HG03060 (cell line): Measurements from ENCODE around the gene RWDD3.
A peak's percentile ranks its signal among the peaks of the same experiment; 100 is the strongest.

Source experiments
- ATAC-seq: cut with Tn5 transposase; IDR thresholded peaks from one replicate; pipeline ENCODE4 v1.9.1; 2021; ENCODE audit warnings: low read depth, moderate number of reproducible peaks; ENCODE audit not compliant: unreplicated experiment

Gene RWDD3

GRCh38 chr1:95233737-95234500 lies at the start of gene RWDD3:
RWDD3 (plus strand) TSS chr1:95234210; CDS start chr1:95234231, 21 bp downstream.
- peak; percentile 92 for ATAC-seq

DNA sequence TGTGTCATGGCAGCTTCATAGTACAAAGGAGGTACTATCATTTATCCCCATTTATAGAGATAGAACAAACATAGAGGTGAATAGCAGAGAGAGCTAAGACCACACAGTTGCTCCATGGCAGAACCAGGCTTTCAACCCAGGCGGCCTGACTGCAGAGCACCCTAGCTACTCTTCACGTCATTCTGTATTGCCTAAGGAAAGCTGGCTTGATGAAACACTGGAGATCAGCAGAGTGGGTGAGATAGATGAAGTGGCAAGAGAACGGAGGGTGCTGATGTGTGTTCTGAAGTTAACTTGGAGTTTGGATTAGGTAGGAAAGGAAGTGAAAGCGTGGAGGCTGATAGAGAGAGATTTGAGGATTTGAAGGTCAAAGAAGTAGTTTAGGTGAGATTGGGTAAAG lies 47.9 kb upstream of the RWDD3 start:
- ATAC-seq, result no peak

DNA sequence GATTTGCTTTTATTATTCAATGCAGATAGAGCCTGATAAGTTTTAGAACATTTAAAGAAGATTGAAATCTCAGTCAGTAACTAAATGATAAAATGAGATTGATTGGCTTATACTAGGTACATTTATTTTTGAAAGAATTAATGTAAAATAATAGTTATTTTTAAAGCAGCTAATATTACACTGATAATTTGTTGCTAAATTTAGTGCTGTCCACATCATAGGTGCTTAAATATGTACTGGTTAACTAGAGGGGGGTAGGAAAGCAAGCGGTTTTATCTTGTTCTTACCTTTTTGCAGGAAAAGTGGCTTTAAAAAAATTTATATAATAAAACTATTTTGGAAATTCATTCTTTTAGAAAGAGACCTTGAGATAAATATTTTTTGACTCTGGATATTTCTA lies 40.4 kb upstream of the RWDD3 start:
- ATAC-seq, result no peak

GRCh38 chr1:95195046-95195445 lies 39.0 kb upstream of the RWDD3 start:
- ATAC-seq, result no peak

DNA sequence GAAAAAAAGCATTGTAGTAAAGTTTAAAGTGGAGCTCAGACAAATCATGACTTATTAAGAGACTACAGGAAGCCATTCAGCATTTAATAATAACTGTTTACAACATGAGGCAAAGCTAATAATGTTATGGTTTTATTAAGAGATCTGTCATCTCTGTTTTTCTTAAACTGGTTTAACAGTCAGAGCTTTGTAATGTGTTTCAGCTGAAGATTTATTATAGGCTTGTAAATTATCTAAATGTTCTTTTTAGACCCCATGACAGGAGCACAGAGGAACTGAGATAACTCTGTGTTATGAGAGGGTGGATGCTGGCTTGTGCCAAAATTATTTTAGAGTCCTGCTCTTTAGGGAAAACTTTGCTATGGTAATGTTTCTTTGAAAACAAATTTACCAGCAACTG lies 38.0 kb upstream of the RWDD3 start:
- ATAC-seq, result no peak

- ATAC-seq, result no peak
These were observed 36.3 kb upstream of the RWDD3 start for GRCh38 chr1:95197616-95198252.

DNA sequence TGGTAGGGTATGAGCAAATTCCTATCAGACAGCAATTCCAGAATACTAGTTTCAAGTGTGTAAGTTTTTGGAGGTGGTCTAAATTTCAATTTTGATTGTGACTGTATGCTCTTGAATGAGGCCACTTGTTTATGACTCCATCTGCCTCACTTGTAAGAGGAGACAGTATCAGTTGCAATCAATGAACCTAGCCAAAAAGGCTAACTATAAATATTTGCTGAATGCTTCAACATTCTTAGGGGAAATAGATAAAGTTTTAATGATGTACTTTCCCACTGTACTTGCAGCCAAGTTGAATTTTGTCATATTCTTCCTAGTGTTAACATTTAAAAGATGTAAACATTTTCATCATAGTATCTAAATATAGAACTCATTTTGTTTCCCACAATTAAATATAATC lies 32.1 kb upstream of the RWDD3 start:
- no peak for ATAC-seq

- ATAC-seq, result no peak
These were observed 30.0 kb upstream of the RWDD3 start for GRCh38 chr1:95203908-95204437.

DNA sequence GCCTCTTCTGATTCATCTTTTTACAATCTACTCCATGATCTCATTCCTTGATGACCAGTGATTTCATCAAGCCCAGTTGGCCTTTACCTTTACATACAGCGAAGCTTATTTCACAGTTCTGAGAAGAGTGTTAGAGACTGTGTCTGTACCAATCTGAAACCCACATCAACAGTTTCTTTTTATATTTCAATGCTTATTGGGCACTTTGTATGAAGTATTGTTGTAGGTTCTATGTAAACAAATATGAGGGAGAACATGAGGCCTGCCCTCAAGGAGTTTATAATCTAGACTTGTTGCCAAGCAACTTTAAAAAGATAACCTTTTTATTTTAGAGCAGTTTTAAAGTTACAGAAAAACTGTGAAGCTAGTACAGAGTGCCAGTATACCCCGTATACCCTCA lies 27.5 kb upstream of the RWDD3 start:
- no peak for ATAC-seq

DNA sequence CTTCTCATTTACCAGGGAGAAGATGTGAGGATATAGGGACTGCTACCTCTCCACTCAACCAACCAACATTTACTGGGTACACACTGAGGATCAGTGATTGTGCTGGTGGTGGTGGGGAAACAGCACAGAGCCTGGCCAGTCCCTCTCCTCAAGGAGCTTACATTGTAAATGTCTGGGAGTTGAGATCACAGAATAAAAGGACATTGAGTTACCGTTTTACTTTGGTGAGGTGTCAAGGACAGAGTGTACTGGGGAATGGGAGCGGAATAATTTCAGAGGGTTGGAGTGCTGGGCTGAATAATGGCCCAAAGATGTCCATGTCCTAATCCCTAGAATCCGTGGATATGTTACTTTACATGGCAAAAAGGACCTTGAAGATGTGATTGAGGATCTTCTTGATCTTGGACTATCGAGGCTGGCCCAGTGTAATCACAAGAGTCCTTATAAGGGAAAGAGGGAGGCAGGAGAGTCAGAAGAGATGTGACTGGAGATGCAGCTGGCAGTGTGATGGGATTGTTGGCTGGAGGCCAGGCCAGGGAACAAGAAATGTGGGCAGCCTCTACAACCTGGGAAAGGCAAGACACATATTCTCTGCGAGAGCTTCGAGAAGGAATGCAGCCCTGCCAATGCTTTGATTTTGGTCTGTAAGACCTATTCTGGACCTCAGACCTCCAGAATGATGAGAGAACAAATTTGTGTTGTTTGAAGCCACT lies 26.6 kb upstream of the RWDD3 start:
- ATAC-seq, result no peak

GRCh38 chr1:95208876-95209275 lies 25.1 kb upstream of the RWDD3 start:
- no peak for ATAC-seq

- no peak for ATAC-seq
These were observed 24.7 kb upstream of the RWDD3 start for GRCh38 chr1:95209291-95209690.

- ATAC-seq, result no peak
These were observed 17.6 kb upstream of the RWDD3 start for GRCh38 chr1:95216292-95216990.

DNA sequence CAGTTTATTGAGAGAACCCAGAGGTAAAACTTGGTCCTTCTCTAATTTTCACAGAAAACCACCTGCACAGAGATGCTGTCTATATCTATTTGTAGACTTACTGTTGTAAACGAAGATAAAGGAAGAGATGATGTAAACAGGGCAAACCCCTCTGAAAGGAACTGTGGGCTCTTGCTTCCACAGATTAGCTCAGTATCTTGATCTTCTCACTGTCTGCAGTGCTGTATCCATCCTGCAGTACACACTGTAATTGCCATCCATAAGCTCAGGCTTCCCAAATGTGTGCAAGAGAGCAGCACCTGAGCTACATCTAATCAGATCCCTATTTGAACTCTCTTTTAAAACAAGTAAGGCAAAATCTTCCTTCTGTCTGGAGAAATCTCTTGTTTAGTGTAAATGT lies 16.6 kb upstream of the RWDD3 start:
- no peak for ATAC-seq

DNA sequence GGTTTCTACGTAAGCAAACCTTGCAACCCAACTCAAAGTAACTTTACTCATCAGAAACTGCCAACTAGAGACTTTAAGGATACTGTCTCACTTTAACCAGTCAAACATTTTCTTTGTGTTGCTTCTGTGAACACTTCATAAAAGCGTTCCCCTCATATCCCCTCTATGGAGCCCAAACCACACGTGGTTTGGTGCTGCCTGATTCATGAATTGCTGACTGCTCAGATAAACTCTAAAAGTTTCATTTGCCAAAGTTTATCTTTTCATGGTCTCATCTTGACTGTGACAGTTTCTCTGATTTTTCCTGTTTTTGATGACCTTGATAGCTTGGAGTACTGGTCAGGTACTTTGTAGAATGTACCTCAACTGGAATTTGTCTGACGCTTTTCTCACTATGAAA lies 14.6 kb upstream of the RWDD3 start:
- ATAC-seq, result no peak

DNA sequence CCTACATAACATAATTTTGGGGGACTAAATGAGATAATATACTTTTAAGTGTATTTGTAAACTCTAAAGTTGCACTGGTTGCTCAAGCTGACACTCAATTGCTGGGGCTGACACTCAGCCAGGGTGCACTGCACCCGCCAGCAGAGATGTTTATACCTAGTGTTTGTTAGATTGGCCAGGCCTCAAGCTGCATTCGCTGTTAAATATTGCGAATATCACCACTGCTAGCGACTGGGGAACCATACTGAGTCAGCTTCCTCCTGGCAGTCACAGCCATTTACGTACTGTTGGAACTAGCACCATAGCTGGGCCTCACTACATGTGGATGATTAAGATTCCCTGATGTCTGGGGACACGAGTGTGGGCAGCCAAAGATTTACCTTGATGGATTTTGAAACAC lies 12.7 kb upstream of the RWDD3 start:
- ATAC-seq, result no peak

GRCh38 chr1:95222629-95223028 lies 11.4 kb upstream of the RWDD3 start:
- ATAC-seq, result no peak

DNA sequence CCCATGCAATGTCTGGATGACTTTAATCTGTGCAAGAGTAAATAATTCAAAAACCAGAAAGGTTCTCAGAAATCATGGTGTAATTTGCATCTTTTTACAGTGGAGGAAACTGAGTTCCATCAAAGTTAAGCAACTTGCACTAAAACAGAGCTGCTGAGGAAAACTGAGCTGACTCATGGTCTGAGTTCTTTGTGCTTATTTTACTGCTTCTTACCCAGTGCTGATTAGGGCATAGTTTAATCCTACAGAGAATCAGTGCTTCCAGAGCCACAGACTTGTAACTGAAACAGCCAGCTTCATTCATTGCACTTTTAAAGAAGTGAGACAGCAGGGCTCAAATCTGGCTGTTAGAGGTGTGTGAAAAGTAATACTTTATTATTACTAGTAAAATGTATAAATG lies 10.9 kb upstream of the RWDD3 start:
- ATAC-seq, result no peak

GRCh38 chr1:95226781-95227660 lies 7.0 kb upstream of the RWDD3 start:
- ATAC-seq, result no peak

GRCh38 chr1:95229037-95229436 lies 5.0 kb upstream of the RWDD3 start:
- no peak for ATAC-seq
